ENCODE data around the gene SGTA.

- TF ChIP-seq CTCF (IDR thresholded peaks at IDR 0.05; ENCODE audit: low read length) (no peak), EZH2 (optimal IDR thresholded peaks at IDR 0.05; ENCODE audit: low read depth, low read length) (no peak)
These were observed 35.7 kb downstream of the SGTA start for GRCh38 chr19:2747349-2747748.
